Colon (tissue), 2 donors: ENCODE measurements around the gene BABAM2.

Experiments
- FAIRE-seq: peaks from 2 replicates; lab custom pipeline; 2012; peaks lifted over from hg19 to GRCh38; lab: Jason Lieb, UNC
- donor health status: control.
- donor health status: control.

BABAM2 gene

DNA sequence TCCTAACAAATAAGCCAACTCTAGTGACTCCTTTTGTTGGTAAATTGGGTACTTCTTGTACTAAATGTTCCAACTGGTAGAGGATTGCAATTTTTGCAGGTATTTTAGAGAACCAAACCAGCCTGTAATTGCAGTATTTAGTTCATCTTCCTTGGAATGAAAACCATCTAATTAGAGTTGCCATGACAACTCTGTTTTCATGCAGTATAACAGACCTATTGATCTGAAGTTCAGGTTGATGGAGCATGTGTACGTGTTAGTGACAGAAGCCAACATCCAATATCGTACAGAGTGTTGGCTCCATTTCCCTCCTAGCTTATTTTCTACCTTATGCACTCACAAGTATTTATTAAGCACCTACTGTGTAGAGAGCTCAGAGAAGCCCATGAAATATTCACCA, 325.8 kb downstream of the BABAM2 start:
- FAIRE-seq, result no peak

DNA sequence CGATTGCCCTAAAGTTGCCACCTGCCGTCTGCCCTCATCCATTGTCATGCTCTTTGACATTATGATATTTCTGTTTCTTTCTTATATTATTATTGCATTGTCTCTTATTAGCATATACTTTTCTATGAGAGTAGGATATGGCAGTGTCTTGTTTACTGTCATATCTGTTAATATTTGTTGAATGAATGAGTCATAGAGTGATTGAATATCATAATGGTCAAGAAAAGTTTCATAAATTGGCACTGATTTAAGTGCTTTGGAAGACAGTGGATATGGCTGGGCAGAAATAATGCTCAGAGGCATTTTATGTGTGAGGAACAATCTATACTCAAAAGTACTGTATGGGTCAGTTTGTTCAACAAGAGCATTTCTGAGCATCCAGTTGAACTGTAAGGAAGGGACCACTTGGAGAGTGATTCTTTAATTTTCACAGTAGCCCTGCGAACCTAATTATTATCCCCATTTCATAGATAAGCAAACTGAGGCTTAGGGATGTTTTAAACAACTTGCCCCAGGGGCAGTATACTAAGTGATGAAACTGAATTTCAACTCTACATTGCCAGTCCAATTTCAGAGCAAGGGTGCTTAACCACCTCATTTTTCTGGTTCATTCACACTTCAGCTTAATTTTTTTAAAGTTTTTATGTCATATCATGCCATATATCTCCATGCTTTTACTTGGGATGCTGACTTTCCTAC, 326.7 kb downstream of the BABAM2 start:
- FAIRE-seq, result no peak

DNA sequence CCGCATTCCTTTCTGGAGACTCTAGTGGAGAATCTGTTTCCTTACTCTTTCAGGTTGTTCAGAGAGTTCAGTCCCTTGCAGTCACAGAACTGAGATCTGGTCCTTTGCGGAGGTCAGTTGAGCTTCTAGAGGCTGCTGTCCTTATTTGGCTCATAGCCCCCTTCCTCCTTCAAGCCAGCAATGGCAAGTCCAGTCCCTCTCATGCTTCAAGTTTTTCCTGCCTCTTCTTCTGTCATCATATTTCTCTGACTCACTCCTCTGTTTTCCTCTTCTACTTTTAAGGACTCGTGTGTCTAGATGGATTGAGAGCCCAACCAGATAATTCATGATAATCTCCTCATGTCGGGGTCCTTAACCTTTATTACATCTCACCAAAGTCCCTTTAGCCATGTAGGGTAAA, 328.6 kb downstream of the BABAM2 start:
- no peak for FAIRE-seq

DNA sequence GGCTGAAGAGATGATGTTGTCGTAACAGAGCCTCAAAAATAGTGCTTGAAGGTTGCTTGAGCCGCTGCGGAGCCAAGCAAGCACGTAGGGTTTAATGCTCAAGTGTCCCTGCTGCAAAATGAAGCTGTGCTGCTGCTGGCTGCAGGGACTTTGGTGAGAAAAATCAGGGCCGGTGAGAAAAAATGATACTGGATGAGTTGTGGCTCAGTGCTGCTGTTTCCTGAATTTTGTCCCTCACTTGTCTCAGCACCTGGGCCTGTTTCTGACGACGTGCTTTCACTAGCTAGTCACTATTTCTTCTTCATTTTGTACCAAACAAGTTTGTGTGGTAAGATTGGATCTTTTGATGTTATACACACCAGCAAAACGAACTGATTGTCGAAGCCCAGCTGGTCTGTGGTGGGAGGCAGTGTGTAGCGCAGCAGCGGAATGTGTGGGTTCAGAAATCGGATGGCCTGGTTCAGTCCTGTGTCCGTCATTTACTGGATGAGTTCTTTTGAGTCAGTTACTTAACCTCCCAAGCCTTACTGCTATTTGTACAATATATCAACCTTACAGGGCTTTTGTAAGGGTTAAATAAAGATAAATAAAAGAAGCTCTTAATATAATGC, 329.3 kb downstream of the BABAM2 start:
- FAIRE-seq, result no peak

DNA sequence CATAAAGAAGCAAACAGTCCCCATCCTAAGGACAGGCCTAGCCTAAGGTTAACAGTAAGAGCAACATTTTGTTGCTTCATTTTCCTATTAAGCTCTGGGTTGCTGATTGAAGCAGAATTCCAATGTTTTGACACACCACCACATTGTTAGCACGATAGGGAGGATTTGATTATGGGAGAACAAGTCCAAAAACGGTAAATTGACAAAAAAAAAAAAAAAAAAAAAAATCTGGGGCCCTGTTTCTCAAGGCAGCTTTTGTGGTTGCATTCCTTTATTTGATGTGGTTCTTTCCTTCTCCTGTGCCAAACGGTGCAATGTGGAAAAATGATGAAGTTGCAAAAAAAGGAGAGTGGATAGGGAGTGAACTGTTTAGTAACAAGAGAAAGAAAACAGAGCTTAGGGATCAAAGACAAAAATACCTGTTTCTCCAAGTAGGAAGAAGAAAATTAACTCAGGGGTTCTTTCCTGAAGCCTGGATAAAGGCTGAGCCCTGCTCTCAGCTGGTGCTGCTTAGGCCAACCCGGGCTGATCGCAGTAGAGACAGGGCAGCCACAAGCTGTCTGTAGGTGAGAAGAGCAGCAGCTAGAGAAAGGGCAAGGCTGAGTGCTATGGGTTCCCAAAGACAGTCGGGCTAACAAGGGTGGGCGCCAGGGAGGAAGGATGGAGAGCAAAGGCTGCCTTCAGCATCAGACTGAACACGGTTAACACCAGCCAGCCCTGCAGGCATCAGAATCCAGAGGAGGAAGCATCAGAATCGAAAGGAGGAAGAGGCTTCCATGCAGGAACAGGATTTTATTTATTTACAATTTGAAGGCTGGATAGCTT, 334.3 kb downstream of the BABAM2 start:
- FAIRE-seq, result no peak

DNA sequence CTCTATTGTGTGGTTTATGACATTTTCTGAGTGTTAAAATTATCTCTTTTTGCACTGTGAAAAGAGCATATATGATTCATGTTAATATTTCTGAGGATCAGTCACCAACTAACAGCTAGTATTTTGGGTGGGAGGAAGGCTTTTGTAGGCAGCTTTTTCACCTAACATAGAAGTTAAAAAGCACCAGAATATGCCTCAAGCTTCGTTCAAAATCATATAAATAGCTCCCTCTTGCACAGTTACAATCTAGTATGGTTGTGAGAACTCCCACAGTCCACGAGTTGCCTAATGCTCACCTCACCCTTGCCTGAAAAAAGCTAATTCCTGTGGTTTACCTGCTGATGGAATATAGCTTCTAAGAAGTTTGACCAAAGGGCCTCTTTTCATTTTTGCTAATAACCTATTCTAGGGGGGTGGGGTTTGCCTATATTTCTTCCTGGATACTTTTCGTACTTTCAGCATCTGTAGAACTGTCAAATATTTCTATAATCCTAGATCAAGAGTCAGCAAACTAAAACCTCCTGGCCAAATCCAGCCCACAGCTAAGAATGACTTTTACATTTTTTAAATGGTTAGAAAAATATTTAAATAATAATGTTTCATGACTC, 335.0 kb downstream of the BABAM2 start:
- FAIRE-seq, result no peak

DNA sequence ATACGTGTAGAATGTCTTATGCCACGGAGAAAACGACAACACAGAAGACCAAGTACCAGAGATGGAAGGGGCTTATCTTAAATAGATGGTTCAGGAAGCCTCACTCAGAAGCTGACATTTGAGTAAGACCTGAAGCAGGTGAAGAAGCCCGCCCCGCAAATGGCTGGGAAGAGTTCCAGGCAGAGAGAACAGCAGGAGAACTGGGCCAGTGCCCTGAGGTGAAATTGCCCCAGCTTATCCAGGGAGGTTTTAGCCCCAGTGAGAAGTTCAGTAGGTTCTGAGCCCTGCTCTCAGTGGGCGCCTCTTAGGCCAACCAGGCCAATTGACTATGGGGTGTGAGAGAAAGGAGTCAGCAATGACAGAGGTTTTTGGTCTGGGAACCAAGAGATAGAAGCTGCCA, 336.0 kb downstream of the BABAM2 start:
- no peak for FAIRE-seq

DNA sequence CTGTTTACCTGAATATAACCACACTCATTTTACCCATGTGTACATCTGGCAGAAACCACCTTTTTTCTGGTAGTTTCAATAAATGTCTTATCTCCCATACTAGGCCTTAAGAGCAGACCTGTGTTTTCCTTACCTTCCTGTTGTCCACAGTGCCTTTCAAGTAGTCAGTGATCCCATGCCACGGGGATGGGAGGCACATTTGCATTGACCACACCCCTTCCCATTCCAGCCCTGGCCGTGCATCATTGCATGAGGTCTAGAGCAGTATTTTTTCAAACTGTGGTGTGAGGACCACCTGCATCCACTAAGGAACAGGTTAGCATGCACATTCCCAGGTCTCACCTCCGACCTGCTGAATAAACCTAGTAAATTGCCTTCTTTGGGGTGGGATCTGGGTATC, 337.0 kb downstream of the BABAM2 start:
- no peak for FAIRE-seq

DNA sequence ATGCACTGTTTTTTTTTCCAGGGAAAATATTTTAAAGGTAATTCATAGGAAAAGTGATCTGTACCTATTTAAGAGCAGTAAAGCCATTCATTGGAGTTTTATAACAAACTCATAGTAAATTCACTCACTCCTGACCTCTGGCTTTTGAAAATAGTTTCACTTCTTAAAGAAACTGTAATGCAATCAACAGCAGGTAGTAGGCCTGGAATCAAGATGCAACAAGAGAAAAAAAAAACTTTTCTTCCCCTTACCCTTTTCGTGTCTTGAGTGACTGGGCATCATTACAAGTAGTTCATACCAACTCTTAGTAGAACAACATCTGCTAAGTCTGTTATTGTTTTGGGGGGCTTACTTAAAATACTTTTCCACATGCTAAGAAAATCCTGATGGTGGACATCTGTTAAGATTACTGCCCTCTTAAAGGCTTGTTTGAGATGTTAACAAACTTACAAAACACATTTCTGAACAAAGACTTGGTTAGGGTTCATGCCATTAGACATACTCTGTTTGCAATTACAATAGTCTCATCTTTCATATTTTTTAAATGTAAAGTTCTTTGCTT, 338.0 kb downstream of the BABAM2 start:
- no peak for FAIRE-seq

DNA sequence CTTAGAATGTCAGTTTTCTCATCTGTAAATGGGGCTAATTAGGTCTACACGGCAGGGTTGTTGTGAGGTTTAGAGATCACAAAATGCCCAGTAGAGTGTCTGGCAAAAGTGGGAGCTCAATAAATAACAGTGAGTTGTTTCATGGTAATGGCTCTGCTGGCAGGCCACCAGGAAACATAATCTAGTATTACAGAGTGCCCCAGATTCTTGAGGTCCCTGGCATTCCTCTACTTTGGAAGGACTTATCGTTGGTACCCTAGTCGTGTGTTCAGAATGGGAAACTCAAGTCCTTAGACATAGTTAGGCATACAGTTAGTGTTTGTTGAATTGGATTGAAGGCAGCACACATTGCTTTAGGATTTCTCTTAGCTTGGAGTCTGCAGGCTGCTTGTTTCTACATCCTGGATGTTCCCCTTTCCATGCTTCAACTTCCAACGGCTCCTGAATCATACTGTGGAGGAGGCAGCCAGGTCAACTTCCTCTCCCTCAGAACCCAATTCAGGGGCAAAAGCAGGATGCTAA, 340.6 kb downstream of the BABAM2 start:
- no peak for FAIRE-seq

DNA sequence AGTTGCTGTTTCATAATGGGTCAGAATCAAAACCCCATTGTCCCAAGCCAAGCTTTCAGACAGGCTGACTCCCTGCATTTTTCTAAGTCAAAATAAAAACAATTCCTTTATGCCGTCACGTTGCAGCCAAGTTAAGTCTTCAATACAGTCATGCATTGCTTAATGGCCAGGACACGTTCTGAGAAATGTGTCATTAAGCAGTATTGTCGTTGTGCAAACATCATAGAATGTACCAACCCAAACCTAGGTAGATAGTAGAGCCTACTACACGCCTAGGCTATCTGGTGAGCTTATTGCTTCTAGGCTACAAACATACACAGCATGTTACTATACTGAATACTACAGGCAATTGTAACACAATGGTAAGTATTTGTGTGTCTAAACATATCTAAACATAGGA, 341.8 kb downstream of the BABAM2 start:
- no peak for FAIRE-seq

DNA sequence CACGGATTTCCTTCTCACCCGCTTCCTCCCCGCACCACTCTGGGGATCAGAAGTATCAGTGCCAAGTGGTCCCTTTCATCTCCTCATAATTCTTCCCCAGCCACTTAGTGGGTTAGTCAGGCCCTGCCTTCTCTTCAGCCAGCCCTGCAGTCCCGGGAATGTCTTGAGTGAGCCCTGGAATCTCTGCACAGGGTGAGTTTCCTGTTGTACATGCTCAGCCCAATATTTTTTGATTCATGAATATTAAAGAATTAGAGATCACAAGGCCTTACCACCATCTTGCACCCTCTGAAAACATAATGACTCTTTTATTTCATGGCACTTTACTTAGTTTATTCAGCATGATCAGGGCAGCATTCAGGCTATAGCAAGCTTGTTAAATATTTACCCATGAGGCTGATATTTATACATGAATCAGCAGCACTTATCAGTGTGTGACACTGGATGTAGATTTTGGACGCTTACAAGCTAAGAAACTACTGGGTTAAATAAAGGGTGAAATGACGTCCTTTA, 342.7 kb downstream of the BABAM2 start:
- FAIRE-seq, result no peak

DNA sequence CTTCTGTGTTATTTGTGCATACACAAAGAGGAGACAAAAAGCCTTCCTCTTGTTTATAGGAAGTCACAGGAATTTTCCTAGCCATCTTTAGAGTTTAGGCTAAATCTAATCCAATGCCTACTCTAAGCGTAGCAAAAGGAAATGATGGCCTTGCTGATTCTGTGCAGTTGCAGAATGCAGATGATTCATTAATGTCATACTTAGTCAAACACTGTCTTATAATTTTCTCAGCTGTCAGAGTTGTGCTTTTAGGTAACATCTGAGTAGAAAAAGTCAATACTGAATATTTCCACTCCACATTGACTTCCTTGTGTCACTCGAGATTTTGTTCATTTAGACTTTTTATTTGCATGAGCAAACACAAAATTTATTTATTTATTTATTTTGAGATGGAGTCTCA, 344.3 kb downstream of the BABAM2 start:
- FAIRE-seq, result no peak

DNA sequence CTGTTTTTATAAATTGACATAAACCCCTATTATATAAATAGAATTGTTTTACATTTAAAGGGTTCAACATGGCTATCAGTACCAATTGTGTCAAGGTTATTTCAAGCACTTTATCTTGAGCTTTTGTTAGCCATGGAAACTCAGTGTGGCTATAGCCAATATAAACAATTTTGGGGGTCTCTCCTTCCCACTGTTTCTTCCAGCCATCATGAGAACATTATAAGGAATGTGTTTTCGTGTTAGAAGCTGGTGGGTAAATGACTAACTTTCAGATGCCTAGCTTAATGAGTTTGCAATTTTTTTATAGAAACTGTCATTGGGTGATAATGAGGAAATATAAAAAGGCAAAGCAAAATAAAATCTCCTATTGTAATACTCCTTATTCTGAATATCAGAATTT, 348.7 kb downstream of the BABAM2 start:
- FAIRE-seq, result no peak

DNA sequence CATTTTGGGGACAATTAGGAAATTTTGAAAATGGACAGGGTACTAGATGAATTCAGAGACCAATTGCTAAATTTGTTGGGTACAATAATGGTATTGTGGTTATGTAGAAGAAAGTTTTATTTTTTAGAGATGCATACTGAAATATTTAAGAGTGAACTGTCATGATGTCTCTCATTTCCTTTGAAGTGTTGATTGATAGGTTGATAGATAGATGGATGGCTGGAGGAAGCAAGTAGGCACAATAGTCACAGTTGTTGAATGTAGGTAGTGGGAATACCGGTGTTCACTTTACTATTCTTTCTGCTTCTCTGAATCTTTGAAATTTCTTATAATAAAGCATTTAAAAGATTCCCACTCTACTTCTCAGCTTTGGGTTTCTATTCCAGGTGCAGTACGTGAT, 350.4 kb downstream of the BABAM2 start:
- FAIRE-seq, result no peak

DNA sequence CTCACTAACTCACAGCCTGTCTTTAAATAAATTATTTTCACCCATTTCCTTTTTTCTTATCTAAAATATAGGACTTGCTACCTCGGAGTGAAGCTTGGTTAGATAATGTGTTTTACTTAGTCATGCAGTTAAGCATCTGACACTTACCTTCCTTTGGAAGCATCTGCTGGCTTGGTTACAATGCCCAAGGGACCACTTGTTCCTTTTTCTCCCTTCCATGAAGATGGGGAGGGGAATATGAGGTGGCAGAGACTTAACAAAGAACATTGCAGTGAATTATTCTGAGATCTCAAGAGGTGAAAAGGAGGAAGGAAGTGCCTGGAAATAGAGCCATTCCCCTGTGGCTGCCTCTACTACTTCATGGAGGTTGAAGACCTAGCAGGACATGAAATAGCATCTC, 356.8 kb downstream of the BABAM2 start:
- no peak for FAIRE-seq

DNA sequence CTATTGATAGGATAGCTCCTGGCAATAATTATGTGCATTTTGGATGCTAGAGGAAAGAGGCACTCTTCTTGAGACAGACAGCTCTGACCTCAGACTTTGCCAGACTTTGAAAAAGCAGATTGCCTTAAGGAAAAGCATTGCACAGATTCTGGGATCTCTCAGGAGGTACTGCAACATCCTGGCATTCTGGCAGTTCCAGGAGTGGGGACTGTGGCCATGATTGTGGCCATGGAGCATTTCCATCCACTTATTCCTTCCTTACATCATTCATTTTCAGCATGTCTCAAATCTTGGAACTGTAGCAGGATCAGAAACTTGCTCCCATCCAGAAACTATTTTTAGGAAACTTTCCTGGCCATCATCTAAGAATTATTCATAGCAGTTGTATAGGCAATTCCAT, 357.2 kb downstream of the BABAM2 start:
- FAIRE-seq, result no peak

DNA sequence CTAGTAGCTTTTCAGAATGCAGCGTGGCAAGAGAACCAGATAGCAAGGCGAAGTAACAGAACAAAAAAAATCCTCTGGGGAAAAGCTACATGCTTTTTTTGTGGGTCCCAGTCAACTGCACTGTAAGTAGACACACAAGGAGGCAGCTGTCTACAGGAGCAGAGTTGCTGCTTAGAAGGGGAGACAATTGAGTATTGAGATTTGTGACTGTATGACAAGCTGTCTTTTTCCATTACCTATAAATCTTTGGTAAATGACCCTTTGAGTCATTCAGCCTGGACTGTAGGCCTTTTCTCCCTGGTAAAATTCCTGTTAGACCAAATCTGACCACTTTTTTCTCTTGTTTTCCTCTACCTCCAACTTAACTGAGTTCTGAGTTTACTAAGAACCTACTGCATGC, 358.0 kb downstream of the BABAM2 start:
- FAIRE-seq, result no peak

DNA sequence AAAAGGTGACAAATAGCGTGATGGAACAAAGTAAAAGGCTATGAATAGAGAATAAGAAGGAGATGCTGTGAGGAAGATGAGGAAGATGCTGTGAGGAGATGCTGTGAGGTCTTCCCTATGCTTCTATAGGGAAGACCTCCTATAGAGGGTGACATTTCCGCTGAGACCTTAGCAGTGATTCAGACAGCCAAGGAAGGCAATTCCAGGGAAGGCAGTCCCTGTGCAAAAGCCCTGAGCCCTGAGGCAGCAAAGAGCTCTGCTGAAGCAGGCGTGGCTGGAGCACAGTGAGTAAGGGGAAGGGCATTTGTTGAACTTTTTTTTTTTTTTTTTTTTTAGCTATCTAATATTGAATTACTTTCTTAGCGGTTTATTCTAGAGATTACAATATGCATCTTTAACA, 359.5 kb downstream of the BABAM2 start:
- FAIRE-seq, result no peak

DNA sequence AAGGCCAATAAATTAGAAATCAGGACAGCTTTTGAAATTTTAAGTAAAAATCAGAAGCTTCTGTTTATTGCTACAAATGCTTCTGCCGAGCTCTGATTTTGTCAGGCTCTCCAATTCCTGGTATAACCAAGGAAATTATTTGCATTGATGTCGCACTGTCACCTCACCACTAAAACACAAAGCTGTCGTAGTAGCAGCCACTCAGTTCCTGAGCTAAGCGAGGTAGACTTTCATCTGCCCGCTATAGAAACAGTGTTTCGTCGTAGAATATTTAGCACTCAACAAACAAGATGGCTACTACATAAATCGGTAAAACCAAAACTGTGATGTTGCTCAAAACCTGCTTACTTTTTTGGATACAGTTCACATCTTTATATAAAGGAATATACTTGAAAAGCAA, 360.8 kb downstream of the BABAM2 start:
- no peak for FAIRE-seq

DNA sequence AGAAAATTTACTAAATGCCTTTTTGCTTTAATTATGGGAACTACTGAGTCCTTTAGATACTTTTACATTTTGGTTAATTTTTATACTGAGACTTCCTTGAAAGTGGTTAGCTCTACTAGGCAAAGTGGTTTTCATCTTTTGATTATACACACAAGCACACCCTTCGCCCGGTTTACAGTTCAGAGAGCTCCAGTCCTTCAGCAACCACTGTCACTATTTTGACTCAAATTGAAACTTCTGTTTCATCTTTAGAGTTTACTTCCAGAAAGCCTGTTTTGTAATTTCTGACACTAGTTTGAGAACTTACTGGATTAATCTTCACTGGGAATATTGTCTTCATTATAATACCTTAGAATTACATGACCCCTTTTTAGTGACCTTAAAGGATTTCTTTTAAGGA, 361.8 kb downstream of the BABAM2 start:
- no peak for FAIRE-seq

DNA sequence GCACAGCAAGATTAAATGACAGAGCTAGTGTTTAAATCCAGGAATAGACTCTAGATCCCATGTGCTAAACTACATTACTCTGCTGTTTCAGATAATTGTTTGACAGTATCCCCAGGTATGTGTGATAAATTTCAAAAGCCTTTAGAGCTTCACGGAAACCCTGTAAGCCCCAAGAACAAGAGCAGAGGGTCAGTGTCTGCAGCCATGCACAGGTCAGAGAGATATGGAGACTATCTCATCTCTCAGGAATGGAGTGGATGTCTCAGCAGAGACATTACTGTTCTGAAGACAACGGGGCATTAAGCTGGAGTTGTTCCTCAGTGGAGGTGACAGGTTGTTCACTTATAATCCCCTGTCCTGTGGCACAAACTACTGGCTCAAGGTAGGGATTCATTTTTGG, 363.0 kb downstream of the BABAM2 start:
- no peak for FAIRE-seq
